Activated naive CD4-positive, alpha-beta T cell treated with anti-CD3 and anti-CD28 coated beads, Interleukin-2, amount 10 ng/mL, durations not matched to agents 7 days and 5 days (primary cell): ENCODE measurements around the gene CCDC92.

ENCODE experiments used
- CTCF ChIA-PET: fragments of 350-600 bp; sonication (Branson Sonifier 250); formaldehyde crosslinking; loops from one replicate; lab custom pipeline; 2021; ENCODE audit warnings: antibody characterized with exemption; lab: Charles Lee
- DNase-seq: peaks from one replicate; pipeline ENCODE4 v3.0.0-alpha.2; 2020
- H3K27ac Mint-ChIP-seq: one replicate; pipeline ENCODE4 v1.8.0; 2021; ENCODE audit warnings: mild to moderate bottlenecking, moderate library complexity, mixed read lengths
- H3K27me3 Mint-ChIP-seq: one replicate; pipeline ENCODE4 v1.8.0; 2021; ENCODE audit warnings: mild to moderate bottlenecking, mixed read lengths
- H3K36me3 Mint-ChIP-seq: one replicate; pipeline ENCODE4 v1.8.0; 2021; ENCODE audit warnings: mixed read lengths
- H3K4me1 Mint-ChIP-seq: one replicate; pipeline ENCODE4 v1.8.0; 2021; ENCODE audit warnings: mixed read lengths
- H3K4me3 Mint-ChIP-seq: one replicate; pipeline ENCODE4 v1.8.0; 2021; ENCODE audit warnings: mild to moderate bottlenecking, moderate library complexity, mixed read lengths
- H3K9me3 Mint-ChIP-seq: one replicate; pipeline ENCODE4 v1.8.0; 2021; ENCODE audit warnings: mixed read lengths

The CCDC92 gene

DNA sequence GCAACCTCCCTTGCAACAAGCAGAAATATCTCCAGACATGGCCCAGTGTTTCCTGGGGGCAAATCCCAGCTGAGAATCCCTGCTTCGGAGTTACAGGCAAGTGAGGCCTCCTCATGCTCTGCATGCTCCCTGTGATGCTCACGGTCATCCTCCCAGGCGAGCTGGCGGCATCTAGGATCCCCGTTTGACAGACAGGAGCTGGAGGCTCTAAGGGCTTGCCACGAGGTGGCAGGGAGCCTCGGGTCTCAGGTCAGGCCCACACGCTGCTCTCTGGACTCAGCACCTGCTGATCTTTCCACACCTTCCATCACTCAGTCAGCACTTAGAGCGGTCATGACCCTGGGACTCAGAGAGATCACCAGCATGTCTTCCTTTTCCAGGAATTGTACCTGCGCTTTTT, 79.8 kb downstream of the CCDC92 start:
- no peak overlapping the region for H3K4me3 Mint-ChIP-seq
- H3K36me3 Mint-ChIP-seq = no peaks in the 10 kb centered on the region
- DNase-seq = no peak
- H3K4me1 Mint-ChIP-seq = no peaks in the 10 kb centered on the region
- H3K27me3 Mint-ChIP-seq = peaks cover 8% of the 10 kb centered on the region
- H3K27ac Mint-ChIP-seq = no peak overlapping the region
- H3K9me3 Mint-ChIP-seq = no peaks in the 10 kb centered on the region
- CTCF ChIA-PET = no interaction called here

DNA sequence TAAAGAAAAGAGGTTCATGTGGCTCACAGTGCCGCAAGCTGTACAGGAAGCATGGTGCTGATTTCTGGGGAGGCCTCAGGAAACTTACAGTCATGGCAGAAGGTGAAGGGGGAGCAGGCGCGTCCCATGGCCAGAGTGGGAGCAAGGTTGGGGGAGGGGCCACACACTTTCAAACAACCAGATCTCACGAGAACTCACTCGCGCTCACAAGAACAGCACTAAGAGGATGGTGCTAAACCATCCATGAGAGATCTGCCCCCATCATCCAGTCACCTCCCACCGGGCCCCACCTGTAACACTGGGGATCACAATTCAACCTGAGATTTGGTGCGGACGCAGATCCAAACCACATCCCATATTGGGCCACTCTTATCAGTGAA, 80.5 kb downstream of the CCDC92 start:
- Mint-ChIP-seq H3K27ac (no peak overlapping the region), H3K9me3 (no peaks in the 10 kb centered on the region), H3K36me3 (no peaks in the 10 kb centered on the region), H3K4me3 (no peak overlapping the region), H3K4me1 (no peaks in the 10 kb centered on the region), H3K27me3 (peaks cover 12% of the 10 kb centered on the region)
- CTCF ChIA-PET = no interaction called here
- DNase-seq = no peak

DNA sequence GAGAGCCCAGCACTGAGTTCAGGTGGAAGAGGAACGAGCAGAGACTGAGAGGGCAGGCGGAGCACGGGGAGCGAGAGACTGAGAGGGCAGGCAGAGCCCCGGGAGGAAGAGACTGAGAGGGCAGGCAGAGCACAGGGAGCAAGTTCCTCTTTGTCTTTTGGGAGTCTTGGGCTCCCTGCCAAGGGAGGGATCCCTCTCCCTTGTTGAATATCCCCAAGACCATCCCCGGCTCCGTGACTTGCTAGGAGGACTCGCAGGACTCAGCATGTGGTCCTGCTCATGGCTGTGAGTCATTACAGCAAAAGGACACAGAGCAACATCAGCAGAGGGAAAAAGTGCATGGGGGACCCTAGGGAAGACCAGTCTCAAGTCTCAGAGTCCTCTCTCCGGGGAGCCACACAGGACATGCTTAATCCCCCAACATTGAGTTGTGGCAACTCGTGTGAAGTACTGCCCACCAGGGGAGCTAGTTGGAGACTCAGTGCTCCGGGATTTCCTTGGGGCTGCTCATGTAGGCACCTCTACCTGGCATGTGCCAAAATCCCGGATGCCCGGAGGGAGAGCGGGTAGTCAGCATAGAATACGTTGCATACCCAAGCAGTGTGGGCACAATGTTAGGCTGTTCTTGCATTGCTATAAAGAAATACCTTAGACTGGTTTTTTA, 81.0 kb downstream of the CCDC92 start:
- Mint-ChIP-seq H3K27ac (no peak overlapping the region), H3K4me3 (no peak overlapping the region), H3K4me1 (no peaks in the 10 kb centered on the region), H3K9me3 (no peaks in the 10 kb centered on the region), H3K36me3 (no peaks in the 10 kb centered on the region), H3K27me3 (peaks cover 16% of the 10 kb centered on the region)
- DNase-seq = no peak
- CTCF ChIA-PET = no interaction called here

DNA sequence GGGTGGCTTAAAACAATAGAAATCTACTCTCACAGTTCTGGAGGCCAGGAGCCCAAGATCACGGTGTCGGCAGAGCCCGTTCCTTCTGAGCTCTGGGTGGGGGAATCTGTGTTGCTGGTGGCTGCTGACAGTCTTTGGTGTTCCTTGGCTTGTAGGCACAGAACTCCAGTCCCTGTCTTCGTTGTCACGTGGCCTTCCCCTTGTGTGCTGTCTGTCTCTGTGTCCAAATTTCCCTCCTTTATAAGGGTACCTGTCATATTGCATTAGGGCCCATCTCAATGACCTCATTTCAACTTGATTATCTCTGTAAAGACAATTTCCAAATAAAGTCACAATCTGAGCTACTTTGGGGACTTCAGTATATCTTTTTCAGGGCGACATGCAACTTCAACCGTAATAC, 81.6 kb downstream of the CCDC92 start:
- no peak overlapping the region for H3K4me3 Mint-ChIP-seq
- no peaks in the 10 kb centered on the region for H3K4me1 Mint-ChIP-seq
- no peaks in the 10 kb centered on the region for H3K36me3 Mint-ChIP-seq
- CTCF ChIA-PET = no interaction called here
- no peaks in the 10 kb centered on the region for H3K9me3 Mint-ChIP-seq
- DNase-seq = no peak
- no peak overlapping the region for H3K27ac Mint-ChIP-seq
- H3K27me3 Mint-ChIP-seq = peaks cover 20% of the 10 kb centered on the region

DNA sequence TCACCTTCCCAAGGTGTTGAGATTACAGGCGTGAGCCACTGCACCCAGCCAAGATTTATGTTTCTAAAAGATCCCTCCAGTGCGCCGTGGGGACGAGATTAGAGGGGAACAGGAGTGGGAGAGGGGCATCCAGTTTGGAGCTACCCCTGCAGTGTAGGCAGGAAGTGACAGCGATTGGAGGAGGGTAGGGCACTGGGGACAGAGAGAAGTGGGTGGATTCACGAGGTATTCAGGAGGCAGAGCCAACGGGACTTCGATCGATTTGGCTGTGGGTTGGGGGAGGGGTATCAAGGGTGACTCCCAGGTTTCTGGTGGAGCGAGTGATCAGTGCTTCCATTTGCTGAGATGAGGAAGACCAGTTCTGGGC, 82.1 kb downstream of the CCDC92 start:
- H3K36me3 Mint-ChIP-seq = no peaks in the 10 kb centered on the region
- no peaks in the 10 kb centered on the region for H3K9me3 Mint-ChIP-seq
- no peak overlapping the region for H3K4me3 Mint-ChIP-seq
- no peaks in the 10 kb centered on the region for H3K4me1 Mint-ChIP-seq
- no peak for DNase-seq
- peaks cover 21% of the 10 kb centered on the region for H3K27me3 Mint-ChIP-seq
- CTCF ChIA-PET = no interaction called here
- no peak overlapping the region for H3K27ac Mint-ChIP-seq

DNA sequence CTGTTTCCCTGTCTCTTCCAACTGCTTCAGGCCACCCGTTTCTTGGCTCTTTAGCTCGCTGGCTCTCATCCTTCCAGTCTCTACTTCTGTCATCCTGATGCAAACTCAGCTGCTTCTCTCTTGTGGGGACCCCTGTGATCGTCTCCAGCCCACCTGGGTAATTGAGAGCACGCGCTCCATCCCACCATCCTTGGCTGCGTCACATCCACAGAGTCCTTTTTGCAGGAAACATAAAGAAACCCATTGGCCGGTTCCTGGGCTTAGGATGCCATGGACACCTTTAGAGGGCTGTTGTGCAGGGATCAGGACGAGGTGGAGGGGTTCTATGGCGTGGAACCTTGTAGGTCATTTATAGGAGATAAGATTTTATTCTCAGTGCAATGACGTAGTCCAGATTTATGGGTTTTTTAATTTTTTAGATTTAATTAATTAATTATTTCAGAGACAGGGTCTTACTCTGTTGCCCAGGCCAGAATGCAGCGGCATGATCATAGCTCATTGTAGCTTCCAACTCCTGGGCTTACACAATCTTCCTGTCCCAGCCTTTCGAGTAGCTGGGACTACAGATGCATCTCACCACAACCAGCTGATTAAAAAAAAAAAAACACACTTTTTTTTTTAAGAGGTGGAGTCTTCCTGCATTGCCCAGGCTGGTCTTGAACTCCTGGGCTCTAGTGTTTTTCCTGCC, 82.6 kb downstream of the CCDC92 start:
- Mint-ChIP-seq H3K4me3 (no peak overlapping the region), H3K36me3 (no peaks in the 10 kb centered on the region), H3K4me1 (no peaks in the 10 kb centered on the region), H3K27me3 (peaks cover 21% of the 10 kb centered on the region), H3K9me3 (no peaks in the 10 kb centered on the region), H3K27ac (no peak overlapping the region)
- no peak for DNase-seq
- CTCF ChIA-PET = no interaction called here

DNA sequence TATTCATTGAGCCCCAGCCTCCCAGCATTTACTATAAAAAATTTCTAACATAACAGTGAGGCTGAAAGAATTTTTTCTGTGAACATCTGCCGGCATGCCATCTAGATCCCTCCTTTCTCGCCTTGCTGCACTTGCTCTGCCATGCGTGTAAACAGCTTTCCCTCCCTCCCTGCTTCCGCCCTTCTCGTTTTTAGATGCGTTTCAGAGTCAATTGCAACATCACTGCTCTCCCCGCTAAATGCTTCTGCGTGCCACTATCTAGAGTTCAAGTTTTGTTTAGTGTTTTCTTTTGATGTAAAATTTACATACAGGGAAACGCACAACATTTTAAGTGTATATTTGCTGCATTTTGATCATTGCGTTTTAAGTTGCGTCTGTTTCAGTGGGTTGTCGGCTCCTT, 83.6 kb downstream of the CCDC92 start:
- Mint-ChIP-seq H3K9me3 (no peaks in the 10 kb centered on the region), H3K4me1 (no peaks in the 10 kb centered on the region), H3K27ac (no peak overlapping the region), H3K36me3 (no peaks in the 10 kb centered on the region), H3K27me3 (peaks cover 26% of the 10 kb centered on the region), H3K4me3 (no peak overlapping the region)
- CTCF ChIA-PET = no interaction called here
- DNase-seq = no peak

DNA sequence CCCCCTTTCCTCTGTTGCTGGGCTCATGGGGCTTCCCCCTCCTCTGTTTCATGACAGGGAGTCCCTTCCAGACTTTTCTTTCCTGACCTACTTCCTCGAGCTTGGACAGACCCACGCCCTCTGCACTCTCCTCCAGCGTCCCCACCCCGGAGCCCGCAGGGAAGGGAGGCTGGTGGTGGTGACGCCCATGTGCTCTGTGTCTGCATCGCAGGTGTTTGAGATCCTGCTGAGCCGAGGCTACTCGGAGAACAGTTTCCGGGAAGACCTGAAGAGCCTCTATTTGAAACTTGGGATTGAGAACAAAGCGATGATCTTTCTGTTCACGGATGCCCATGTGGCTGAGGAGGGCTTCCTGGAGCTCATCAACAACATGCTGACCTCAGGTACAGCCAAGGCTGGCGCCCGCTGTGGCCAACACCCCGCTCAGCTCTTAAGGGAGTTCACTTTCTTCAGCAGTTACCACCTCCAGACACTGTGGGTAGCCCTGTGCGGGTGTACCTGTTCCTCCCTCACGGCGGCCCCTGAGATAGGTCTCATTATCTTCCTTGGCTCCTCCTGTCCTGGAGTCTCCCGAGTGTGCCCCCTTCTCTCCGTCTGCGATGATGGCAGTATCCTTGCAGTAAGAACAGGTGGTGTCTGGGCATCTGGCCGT, 85.6 kb downstream of the CCDC92 start:
- H3K27ac Mint-ChIP-seq = no peak overlapping the region
- no peaks in the 10 kb centered on the region for H3K4me1 Mint-ChIP-seq
- no peaks in the 10 kb centered on the region for H3K36me3 Mint-ChIP-seq
- DNase-seq = no peak
- CTCF ChIA-PET = no interaction called here
- H3K4me3 Mint-ChIP-seq = no peak overlapping the region
- H3K27me3 Mint-ChIP-seq = peaks cover 26% of the 10 kb centered on the region
- no peaks in the 10 kb centered on the region for H3K9me3 Mint-ChIP-seq

DNA sequence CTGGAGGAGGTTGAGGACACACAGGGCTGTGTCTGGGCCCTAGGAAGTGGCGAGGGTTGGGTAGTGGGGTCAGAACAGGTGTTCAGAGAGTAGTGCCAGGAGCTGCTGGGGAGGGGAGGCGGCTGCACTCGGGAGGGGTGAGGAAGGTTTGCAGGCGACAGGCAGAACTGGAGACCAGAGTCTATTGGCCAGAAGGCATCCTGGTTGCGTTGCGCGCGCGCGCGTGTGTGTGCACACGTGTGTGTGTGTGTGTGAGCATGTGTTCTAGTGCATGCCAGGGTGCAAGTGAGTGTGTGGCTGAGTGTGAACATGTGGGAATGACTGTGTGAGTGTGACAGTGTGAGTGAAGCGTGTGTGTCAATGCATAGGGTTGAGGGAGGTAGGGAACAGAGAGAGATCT, 86.4 kb downstream of the CCDC92 start:
- no peak overlapping the region for H3K4me3 Mint-ChIP-seq
- H3K36me3 Mint-ChIP-seq = no peaks in the 10 kb centered on the region
- CTCF ChIA-PET = no interaction called here
- no peaks in the 10 kb centered on the region for H3K4me1 Mint-ChIP-seq
- H3K27ac Mint-ChIP-seq = no peak overlapping the region
- no peak for DNase-seq
- H3K27me3 Mint-ChIP-seq = peaks cover 25% of the 10 kb centered on the region
- no peaks in the 10 kb centered on the region for H3K9me3 Mint-ChIP-seq
